WERI-Rb-1 (cell line): ENCODE data around the gene PTPN14.
A peak's percentile ranks its signal among the peaks of the same experiment; 100 is the strongest.

Experiments
- DNase-seq: peaks from one replicate; pipeline ENCODE4 v3.0.0-alpha.2; 2020
- H3K27ac ChIP-seq: fragments of 250-450 bp; sonication (Bioruptor Pico); 2 replicates; pipeline ENCODE4 v1.5.1; 2020; ENCODE audit warnings: mild to moderate bottlenecking, moderate library complexity
- H3K27me3 ChIP-seq: fragments of 250-450 bp; sonication (Bioruptor Pico); 2 replicates; pipeline ENCODE4 v1.5.1; 2021; ENCODE audit warnings: mild to moderate bottlenecking, low read depth, moderate library complexity; ENCODE audit not compliant: insufficient read depth, severe bottlenecking
- H3K36me3 ChIP-seq: fragments of 250-450 bp; sonication (Bioruptor Pico); 2 replicates; pipeline ENCODE4 v1.5.1; 2020; ENCODE audit warnings: mild to moderate bottlenecking, moderate library complexity
- H3K4me3 ChIP-seq: 2 replicates; pipeline ENCODE4 v1.5.1; 2011; ENCODE audit warnings: low read depth, mild to moderate bottlenecking, control low read depth, low read length
- H3K9me3 ChIP-seq: fragments of 250-450 bp; sonication (Bioruptor Pico); 2 replicates; pipeline ENCODE4 v1.5.1; 2021; ENCODE audit warnings: mild to moderate bottlenecking, moderate library complexity; ENCODE audit not compliant: severe bottlenecking
- CTCF ChIP-seq: IDR thresholded peaks from 2 replicates; pipeline ENCODE4 v1.5.1; 2011; ENCODE audit warnings: low read depth, mild to moderate bottlenecking, control low read depth, inconsistent platforms, low read length

Gene PTPN14

GRCh38 chr1:214586621-214587020 lies 35.2 kb upstream of the PTPN14 start:
- TF ChIP-seq CTCF, result no peak
- no peaks in the 10 kb centered on the region for H3K27me3 ChIP-seq
- no peak for DNase-seq
- H3K9me3 ChIP-seq, result no peaks in the 10 kb centered on the region
- no peaks in the 10 kb centered on the region for H3K36me3 ChIP-seq
- no peak overlapping the region for H3K27ac ChIP-seq
- no peak overlapping the region for H3K4me3 ChIP-seq

- Histone ChIP-seq H3K27ac (no peak overlapping the region), H3K9me3 (no peaks in the 10 kb centered on the region), H3K27me3 (no peaks in the 10 kb centered on the region), H3K4me3 (no peak overlapping the region), H3K36me3 (no peaks in the 10 kb centered on the region)
- TF ChIP-seq CTCF, result peak; percentile 32; the same call in 1 of the 2 replicates
- DNase-seq, result no peak
These were observed 33.7 kb upstream of the PTPN14 start for GRCh38 chr1:214584805-214585766.

- no peak for DNase-seq
- no peaks in the 10 kb centered on the region for H3K9me3 ChIP-seq
- H3K4me3 ChIP-seq, result no peak overlapping the region
- no peaks in the 10 kb centered on the region for H3K36me3 ChIP-seq
- no peak for TF ChIP-seq CTCF
- no peak overlapping the region for H3K27ac ChIP-seq
- no peaks in the 10 kb centered on the region for H3K27me3 ChIP-seq
These were observed 32.6 kb upstream of the PTPN14 start for GRCh38 chr1:214583824-214584554.

- no peak for DNase-seq
- Histone ChIP-seq H3K4me3 (no peak overlapping the region), H3K27me3 (no peaks in the 10 kb centered on the region), H3K9me3 (no peaks in the 10 kb centered on the region), H3K27ac (no peak overlapping the region), H3K36me3 (no peaks in the 10 kb centered on the region)
- no peak for TF ChIP-seq CTCF
These were observed 31.7 kb upstream of the PTPN14 start for GRCh38 chr1:214583113-214583512.

GRCh38 chr1:214582289-214582891 lies 31.0 kb upstream of the PTPN14 start:
- no peak for DNase-seq
- H3K27me3 ChIP-seq, result no peaks in the 10 kb centered on the region
- TF ChIP-seq CTCF, result no peak
- H3K4me3 ChIP-seq, result no peak overlapping the region
- no peak overlapping the region for H3K27ac ChIP-seq
- H3K36me3 ChIP-seq, result no peaks in the 10 kb centered on the region
- no peaks in the 10 kb centered on the region for H3K9me3 ChIP-seq
